ENCODE data around the gene IKZF5.

The IKZF5 gene

DNA sequence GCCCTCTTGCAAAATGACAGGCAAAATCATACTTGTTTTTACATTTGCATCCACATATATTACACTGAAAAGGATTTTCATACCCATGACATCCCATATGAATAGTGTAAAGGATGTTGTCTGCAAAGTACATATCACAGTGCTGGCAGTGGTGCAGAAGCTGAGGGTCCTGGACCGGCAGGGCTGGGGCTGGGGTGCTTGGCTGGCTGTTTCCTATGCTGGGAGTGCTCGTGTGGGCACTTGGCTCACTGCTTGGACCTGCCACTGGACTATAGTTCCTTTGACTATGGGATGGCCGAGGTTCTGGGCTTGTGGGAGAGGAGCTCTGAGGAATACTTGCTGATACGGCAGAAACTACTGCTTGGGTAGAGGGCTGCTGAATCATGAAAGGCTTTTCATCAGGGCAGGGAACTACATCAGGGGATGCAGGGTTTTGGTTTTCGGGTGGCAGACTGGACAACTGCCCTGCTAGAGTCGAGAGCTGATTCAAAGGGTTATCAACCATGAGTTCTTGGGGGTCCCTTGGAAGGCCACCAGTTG lies 14.7 kb downstream of the IKZF5 start:
- TF ChIP-seq, protein P1, sequence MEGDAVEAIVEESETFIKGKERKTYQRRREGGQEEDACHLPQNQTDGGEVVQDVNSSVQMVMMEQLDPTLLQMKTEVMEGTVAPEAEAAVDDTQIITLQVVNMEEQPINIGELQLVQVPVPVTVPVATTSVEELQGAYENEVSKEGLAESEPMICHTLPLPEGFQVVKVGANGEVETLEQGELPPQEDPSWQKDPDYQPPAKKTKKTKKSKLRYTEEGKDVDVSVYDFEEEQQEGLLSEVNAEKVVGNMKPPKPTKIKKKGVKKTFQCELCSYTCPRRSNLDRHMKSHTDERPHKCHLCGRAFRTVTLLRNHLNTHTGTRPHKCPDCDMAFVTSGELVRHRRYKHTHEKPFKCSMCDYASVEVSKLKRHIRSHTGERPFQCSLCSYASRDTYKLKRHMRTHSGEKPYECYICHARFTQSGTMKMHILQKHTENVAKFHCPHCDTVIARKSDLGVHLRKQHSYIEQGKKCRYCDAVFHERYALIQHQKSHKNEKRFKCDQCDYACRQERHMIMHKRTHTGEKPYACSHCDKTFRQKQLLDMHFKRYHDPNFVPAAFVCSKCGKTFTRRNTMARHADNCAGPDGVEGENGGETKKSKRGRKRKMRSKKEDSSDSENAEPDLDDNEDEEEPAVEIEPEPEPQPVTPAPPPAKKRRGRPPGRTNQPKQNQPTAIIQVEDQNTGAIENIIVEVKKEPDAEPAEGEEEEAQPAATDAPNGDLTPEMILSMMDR (IDR thresholded peaks at IDR 0.05; ENCODE audit: low read depth, low read length) = no peak
- H3K4me3 ChIP-seq (ENCODE audit: low read depth, low read length) = no peak overlapping the region

- H3K4me3 ChIP-seq (ENCODE audit: low read depth, low read length) = no peak overlapping the region
- TF ChIP-seq, protein P1 (IDR thresholded peaks at IDR 0.05; ENCODE audit: low read depth, low read length) = no peak
These were observed 16.5 kb downstream of the IKZF5 start for GRCh38 chr10:122992031-122992585.

DNA sequence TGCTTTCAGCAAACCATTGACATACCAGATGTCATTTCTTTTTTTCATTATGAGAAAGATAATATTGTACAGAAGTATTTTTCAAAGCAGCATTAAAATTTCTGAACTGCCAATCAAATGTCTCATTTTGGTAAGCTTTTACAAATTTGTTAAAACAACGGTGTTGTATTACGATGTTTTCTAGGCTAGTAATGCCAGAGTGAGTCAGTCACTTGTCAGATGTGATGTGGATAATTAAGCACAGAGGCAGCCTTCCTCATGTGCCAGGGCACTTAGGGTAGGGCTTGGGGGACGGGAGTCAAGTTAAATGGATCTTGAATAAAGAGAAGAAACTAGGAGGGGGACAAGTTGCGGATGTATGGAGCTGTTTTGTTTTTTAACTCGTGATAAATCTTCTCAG lies 18.3 kb downstream of the IKZF5 start:
- TF ChIP-seq, protein P1 (IDR thresholded peaks at IDR 0.05; ENCODE audit: low read depth, low read length) = no peak
- H3K4me3 ChIP-seq (ENCODE audit: low read depth, low read length) = no peak overlapping the region

DNA sequence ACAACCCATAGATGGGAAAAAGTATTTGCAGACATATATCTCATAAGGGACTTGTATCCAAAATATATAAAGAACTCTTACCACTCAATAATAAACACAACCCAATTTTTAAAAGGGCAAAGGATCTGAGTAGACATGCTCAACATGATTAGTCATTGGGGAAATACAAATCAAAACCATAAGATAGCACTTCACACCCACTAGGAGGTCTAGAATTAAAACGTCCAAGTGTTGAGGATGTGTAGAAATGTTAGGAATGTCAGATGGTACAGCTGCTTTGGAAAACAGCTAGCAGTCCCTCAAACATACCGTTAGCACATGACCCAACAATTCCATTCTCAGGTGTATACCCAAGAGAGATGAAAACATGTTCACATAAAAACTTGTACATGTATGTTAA lies 20.1 kb downstream of the IKZF5 start:
- no peak overlapping the region for H3K4me3 ChIP-seq (ENCODE audit: low read depth, low read length)
- TF ChIP-seq, protein P1 (IDR thresholded peaks at IDR 0.05; ENCODE audit: low read depth, low read length) = no peak

GRCh38 chr10:122986335-122986734 lies 22.3 kb downstream of the IKZF5 start:
- TF ChIP-seq, protein P1 (IDR thresholded peaks at IDR 0.05; ENCODE audit: low read depth, low read length) = no peak

DNA sequence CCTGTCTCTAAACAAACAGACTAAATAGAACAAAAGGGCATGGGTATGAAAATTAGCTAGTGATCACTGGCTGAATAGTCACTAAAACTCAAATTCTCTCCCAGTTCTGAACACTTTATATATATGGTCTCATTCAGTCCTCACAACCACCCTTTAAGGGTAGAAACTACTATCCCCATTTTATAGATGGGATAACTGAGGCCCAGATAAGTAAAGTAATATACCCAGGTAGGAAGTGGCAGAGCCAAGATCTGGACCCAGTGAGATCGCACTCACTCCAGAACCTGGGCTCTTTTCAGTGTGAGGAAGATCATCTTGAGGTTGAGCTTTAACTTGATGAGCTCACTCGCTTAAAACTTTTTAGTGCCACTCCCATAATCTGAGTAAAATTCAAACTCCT lies 23.9 kb downstream of the IKZF5 start:
- no peak overlapping the region for H3K4me3 ChIP-seq (ENCODE audit: low read depth, low read length)
- TF ChIP-seq, protein P1 (IDR thresholded peaks at IDR 0.05; ENCODE audit: low read depth, low read length) = no peak

More at GRCh38 chr10:122986335-122986734, 22.3 kb downstream of the IKZF5 start:
- no peak overlapping the region for H3K4me3 ChIP-seq (ENCODE audit: low read depth, low read length)

DNA sequence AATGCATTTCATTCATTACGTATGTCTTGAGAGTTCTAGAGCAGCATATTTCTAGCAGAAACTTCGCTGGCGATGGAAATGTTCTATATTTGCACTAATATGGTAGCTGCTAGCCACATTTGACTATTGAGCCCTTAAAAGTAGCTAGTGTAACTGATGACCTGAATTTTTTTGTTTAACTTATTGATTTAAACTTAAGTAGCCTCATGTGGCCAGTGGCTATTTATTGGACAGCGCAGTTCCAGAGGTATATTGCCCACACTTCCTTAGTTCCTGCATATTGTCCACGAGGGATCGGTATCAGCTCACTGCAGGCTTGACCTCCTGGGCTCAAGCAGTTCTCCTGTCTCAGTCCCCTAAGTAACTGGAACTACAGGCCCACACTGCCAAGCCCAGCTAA lies 24.7 kb downstream of the IKZF5 start:
- H3K4me3 ChIP-seq (ENCODE audit: low read depth, low read length) = no peak overlapping the region
- TF ChIP-seq, protein P1 (IDR thresholded peaks at IDR 0.05; ENCODE audit: low read depth, low read length) = no peak
